ENCODE measurements around the gene RECK. TPM values are rescaled to one million over a fixed set of nuclear protein-coding genes. Genes with fewer than 3 reads are reported as not detected.
"Not testable (repeated sequence)": the region's sequence is repeated elsewhere in the genome, so short reads cannot be mapped to it uniquely, and the experiment has no call there.

Gene RECK
- total RNA-seq, 1 donor from 2014 or later = 5.3 TPM

GRCh38 chr9:36151316-36152210 lies 114.8 kb downstream of the RECK start:
- Mint-ChIP-seq H3K4me1 (ENCODE audit: low read depth) (peaks cover 59% of the 10 kb centered on the region), H3K27me3 (ENCODE audit: low read depth) (no peaks in the 10 kb centered on the region), H3K27ac (peak overlapping the region; percentile 90), H3K9me3 (peaks cover 7% of the 10 kb centered on the region), H3K36me3 (ENCODE audit: low read depth) (peaks cover 54% of the 10 kb centered on the region), H3K4me3 (ENCODE audit: low read depth) (peak overlapping the region; percentile 71)
- DNase-seq (ENCODE audit: low spot score) = peak; percentile 83
- intact Hi-C loops (cut with micrococcal nuclease) = loop anchor here (1.0 to 5.0 kb wide), 4 partner anchors 11 to 114 kb away; partner anchors contain the start of genes GLIPR2 and RECK

- intact Hi-C loops (cut with micrococcal nuclease) = loop anchor here (5.0 kb wide), 2 partner anchors 51 to 116 kb away; partner anchors contain the start of gene RECK
- Mint-ChIP-seq H3K36me3 (ENCODE audit: low read depth) (peaks cover 50% of the 10 kb centered on the region), H3K9me3 (peaks cover 4% of the 10 kb centered on the region), H3K27ac (peak overlapping the region; percentile 65), H3K4me1 (ENCODE audit: low read depth) (peaks cover 49% of the 10 kb centered on the region), H3K4me3 (ENCODE audit: low read depth) (no peak overlapping the region), H3K27me3 (ENCODE audit: low read depth) (no peaks in the 10 kb centered on the region)
- DNase-seq (ENCODE audit: low spot score) = no peak
Measured at GRCh38 chr9:36152741-36153438, 116.2 kb downstream of the RECK start.

- Mint-ChIP-seq H3K4me1 (ENCODE audit: low read depth) (peaks cover 47% of the 10 kb centered on the region), H3K9me3 (peaks cover 4% of the 10 kb centered on the region), H3K36me3 (ENCODE audit: low read depth) (peaks cover 58% of the 10 kb centered on the region), H3K4me3 (ENCODE audit: low read depth) (no peak overlapping the region), H3K27ac (peak overlapping the region; percentile 66), H3K27me3 (ENCODE audit: low read depth) (no peaks in the 10 kb centered on the region)
- no peak for DNase-seq (ENCODE audit: low spot score)
- intact Hi-C loops (cut with micrococcal nuclease) = loop anchor here (5.0 kb wide), 2 partner anchors 51 to 116 kb away; partner anchors contain the start of gene RECK
Measured at GRCh38 chr9:36153746-36154145, 117.0 kb downstream of the RECK start.

- Mint-ChIP-seq H3K4me3 (ENCODE audit: low read depth) (no peak overlapping the region), H3K4me1 (ENCODE audit: low read depth) (peaks cover 45% of the 10 kb centered on the region), H3K27me3 (ENCODE audit: low read depth) (no peaks in the 10 kb centered on the region), H3K9me3 (peaks cover 4% of the 10 kb centered on the region), H3K27ac (peak overlapping the region; percentile 66), H3K36me3 (ENCODE audit: low read depth) (peaks cover 65% of the 10 kb centered on the region)
- intact Hi-C loops (cut with micrococcal nuclease) = loop anchor here (5.0 kb wide), 2 partner anchors 52 to 117 kb away; partner anchors contain the start of gene RECK
- DNase-seq (ENCODE audit: low spot score) = no peak
Measured at GRCh38 chr9:36154331-36154952, 117.7 kb downstream of the RECK start.

- Mint-ChIP-seq H3K36me3 (ENCODE audit: low read depth) (peaks cover 63% of the 10 kb centered on the region), H3K4me3 (ENCODE audit: low read depth) (no peak overlapping the region), H3K4me1 (ENCODE audit: low read depth) (peaks cover 34% of the 10 kb centered on the region), H3K27me3 (ENCODE audit: low read depth) (no peaks in the 10 kb centered on the region), H3K27ac (no peak overlapping the region), H3K9me3 (peaks cover 4% of the 10 kb centered on the region)
- intact Hi-C loops (cut with micrococcal nuclease) = no loop called here
- no peak for DNase-seq (ENCODE audit: low spot score)
Measured at GRCh38 chr9:36156116-36156515, 119.4 kb downstream of the RECK start.

GRCh38 chr9:36158122-36158521 lies 121.4 kb downstream of the RECK start:
- peaks cover 4% of the 10 kb centered on the region for H3K9me3 Mint-ChIP-seq

GRCh38 chr9:36158917-36159316 lies 122.2 kb downstream of the RECK start:
- DNase-seq (ENCODE audit: low spot score) = no peak
- peaks cover 16% of the 10 kb centered on the region for H3K4me1 Mint-ChIP-seq (ENCODE audit: low read depth)
- no peak overlapping the region for H3K27ac Mint-ChIP-seq
- H3K27me3 Mint-ChIP-seq (ENCODE audit: low read depth) = no peaks in the 10 kb centered on the region
- H3K36me3 Mint-ChIP-seq (ENCODE audit: low read depth) = peaks cover 52% of the 10 kb centered on the region
- intact Hi-C loops (cut with micrococcal nuclease) = no loop called here
- peaks cover 4% of the 10 kb centered on the region for H3K9me3 Mint-ChIP-seq
- H3K4me3 Mint-ChIP-seq (ENCODE audit: low read depth) = no peak overlapping the region

More at GRCh38 chr9:36158122-36158521, 121.4 kb downstream of the RECK start:
- H3K27me3 Mint-ChIP-seq (ENCODE audit: low read depth) = no peaks in the 10 kb centered on the region
- DNase-seq (ENCODE audit: low spot score) = no peak
- H3K4me3 Mint-ChIP-seq (ENCODE audit: low read depth) = no peak overlapping the region
- peaks cover 56% of the 10 kb centered on the region for H3K36me3 Mint-ChIP-seq (ENCODE audit: low read depth)
- peaks cover 22% of the 10 kb centered on the region for H3K4me1 Mint-ChIP-seq (ENCODE audit: low read depth)
- H3K27ac Mint-ChIP-seq = no peak overlapping the region
- intact Hi-C loops (cut with micrococcal nuclease) = no loop called here

- DNase-seq (ENCODE audit: low spot score); H3K27ac Mint-ChIP-seq; H3K9me3 Mint-ChIP-seq; H3K4me3 Mint-ChIP-seq (ENCODE audit: low read depth); H3K4me1 Mint-ChIP-seq (ENCODE audit: low read depth); intact Hi-C loops (cut with micrococcal nuclease); H3K27me3 Mint-ChIP-seq (ENCODE audit: low read depth): not testable (repeated sequence)
- peaks cover 47% of the 10 kb centered on the region for H3K36me3 Mint-ChIP-seq (ENCODE audit: low read depth)
Measured at GRCh38 chr9:36159509-36159908, 122.8 kb downstream of the RECK start.

GRCh38 chr9:36160126-36160525 lies 123.4 kb downstream of the RECK start:
- peaks cover 43% of the 10 kb centered on the region for H3K36me3 Mint-ChIP-seq (ENCODE audit: low read depth)
- intact Hi-C loops (cut with micrococcal nuclease); H3K4me3 Mint-ChIP-seq (ENCODE audit: low read depth): not testable (repeated sequence)

GRCh38 chr9:36161187-36161586 lies 124.5 kb downstream of the RECK start:
- Mint-ChIP-seq H3K9me3 (peaks cover 4% of the 10 kb centered on the region), H3K27me3 (ENCODE audit: low read depth) (peaks cover 2% of the 10 kb centered on the region), H3K4me1 (ENCODE audit: low read depth) (peaks cover 10% of the 10 kb centered on the region), H3K27ac (no peak overlapping the region), H3K4me3 (ENCODE audit: low read depth) (no peak overlapping the region), H3K36me3 (ENCODE audit: low read depth) (peaks cover 37% of the 10 kb centered on the region)
- no peak for DNase-seq (ENCODE audit: low spot score)
- intact Hi-C loops (cut with micrococcal nuclease) = no loop called here

More at GRCh38 chr9:36160126-36160525, 123.4 kb downstream of the RECK start:
- H3K9me3 Mint-ChIP-seq; H3K4me1 Mint-ChIP-seq (ENCODE audit: low read depth); H3K27me3 Mint-ChIP-seq (ENCODE audit: low read depth); DNase-seq (ENCODE audit: low spot score); H3K27ac Mint-ChIP-seq: not testable (repeated sequence)

GRCh38 chr9:36162211-36162738 lies 125.6 kb downstream of the RECK start:
- H3K36me3 Mint-ChIP-seq (ENCODE audit: low read depth) = peaks cover 31% of the 10 kb centered on the region

GRCh38 chr9:36163049-36163785 lies 126.5 kb downstream of the RECK start:
- Mint-ChIP-seq H3K27ac (no peak overlapping the region), H3K36me3 (ENCODE audit: low read depth) (peaks cover 23% of the 10 kb centered on the region), H3K9me3 (no peaks in the 10 kb centered on the region), H3K27me3 (ENCODE audit: low read depth) (peaks cover 2% of the 10 kb centered on the region), H3K4me1 (ENCODE audit: low read depth) (peaks cover 8% of the 10 kb centered on the region), H3K4me3 (ENCODE audit: low read depth) (no peak overlapping the region)
- no peak for DNase-seq (ENCODE audit: low spot score)
- intact Hi-C loops (cut with micrococcal nuclease) = no loop called here

More at GRCh38 chr9:36162211-36162738, 125.6 kb downstream of the RECK start:
- no peaks in the 10 kb centered on the region for H3K9me3 Mint-ChIP-seq
- H3K4me1 Mint-ChIP-seq (ENCODE audit: low read depth) = peaks cover 11% of the 10 kb centered on the region
- no peak overlapping the region for H3K4me3 Mint-ChIP-seq (ENCODE audit: low read depth)
- intact Hi-C loops (cut with micrococcal nuclease) = no loop called here
- H3K27me3 Mint-ChIP-seq (ENCODE audit: low read depth) = peaks cover 2% of the 10 kb centered on the region
- H3K27ac Mint-ChIP-seq = no peak overlapping the region
- no peak for DNase-seq (ENCODE audit: low spot score)
